ENCODE measurements around the gene DHRSX.
"Not testable (repeated sequence)": the region's sequence is repeated elsewhere in the genome, so short reads cannot be mapped to it uniquely, and the experiment has no call there.

DHRSX gene

DNA sequence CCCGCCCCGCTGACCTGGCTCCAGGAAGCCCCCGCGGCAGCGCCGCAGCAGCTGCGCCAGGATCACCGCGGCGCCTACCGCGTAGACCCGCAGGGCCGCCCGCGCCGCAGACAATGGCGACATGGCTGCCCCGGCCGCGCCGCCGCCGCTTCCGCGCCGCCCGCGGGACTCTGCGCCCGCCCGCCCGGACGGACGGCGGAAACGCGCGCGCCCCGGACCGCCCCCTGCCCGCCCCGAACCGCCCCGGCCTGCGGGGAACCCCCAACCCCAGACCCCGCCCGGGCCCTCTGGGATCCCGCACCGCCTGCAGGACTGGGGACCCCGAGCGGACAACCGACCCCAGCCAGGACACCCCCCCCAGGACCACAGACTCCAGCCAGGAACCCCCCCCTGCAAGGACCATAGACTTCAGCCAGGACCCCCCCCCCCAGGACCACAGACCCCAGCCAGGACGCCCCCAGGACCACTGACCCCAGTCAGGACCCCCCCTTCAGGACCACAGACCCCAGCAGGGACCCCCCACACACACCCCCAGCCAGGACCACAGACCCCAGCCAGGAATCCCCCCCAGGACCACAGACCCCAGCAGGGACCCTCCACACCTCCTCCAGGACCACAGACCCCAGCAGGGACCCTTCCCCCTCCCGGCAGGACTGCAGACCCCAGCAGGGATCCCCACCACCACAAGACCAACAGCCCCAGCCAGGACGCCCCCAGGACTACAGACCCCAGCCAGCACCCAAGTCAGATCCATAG is at the start of gene DHRSX, which contains the start of gene ZBED1:
Gene DHRSX (minus strand): TSS at position 174 of the 756 bp plus-strand sequence. CDS start 51 bp downstream, at position 123.
Gene ZBED1 (minus strand): TSS at position 174 of the 756 bp plus-strand sequence. CDS start 10,257 bp downstream, outside the sequence.
- no peak for DNase-seq

DNA sequence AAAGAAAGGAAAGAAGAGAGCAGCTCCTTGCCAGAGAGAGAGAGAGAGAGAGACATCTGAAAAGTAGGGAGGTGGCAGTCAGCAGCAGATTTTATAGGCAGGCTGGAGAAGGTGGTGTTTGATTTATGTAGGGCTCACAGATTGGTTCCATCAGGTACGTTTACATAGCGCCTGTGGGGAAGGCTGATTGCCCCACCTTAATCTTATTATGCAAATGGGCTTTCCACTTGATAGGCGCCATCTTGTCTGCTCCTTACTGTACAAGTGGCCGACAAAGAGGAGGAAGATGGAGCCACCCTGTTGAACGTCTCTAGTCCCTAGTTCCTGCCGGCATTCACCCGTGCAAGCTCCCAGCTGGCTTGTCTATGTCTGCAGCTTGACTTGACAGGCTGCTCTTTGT is 49.1 kb upstream of the DHRSX start:
- DNase-seq = no peak

DNA sequence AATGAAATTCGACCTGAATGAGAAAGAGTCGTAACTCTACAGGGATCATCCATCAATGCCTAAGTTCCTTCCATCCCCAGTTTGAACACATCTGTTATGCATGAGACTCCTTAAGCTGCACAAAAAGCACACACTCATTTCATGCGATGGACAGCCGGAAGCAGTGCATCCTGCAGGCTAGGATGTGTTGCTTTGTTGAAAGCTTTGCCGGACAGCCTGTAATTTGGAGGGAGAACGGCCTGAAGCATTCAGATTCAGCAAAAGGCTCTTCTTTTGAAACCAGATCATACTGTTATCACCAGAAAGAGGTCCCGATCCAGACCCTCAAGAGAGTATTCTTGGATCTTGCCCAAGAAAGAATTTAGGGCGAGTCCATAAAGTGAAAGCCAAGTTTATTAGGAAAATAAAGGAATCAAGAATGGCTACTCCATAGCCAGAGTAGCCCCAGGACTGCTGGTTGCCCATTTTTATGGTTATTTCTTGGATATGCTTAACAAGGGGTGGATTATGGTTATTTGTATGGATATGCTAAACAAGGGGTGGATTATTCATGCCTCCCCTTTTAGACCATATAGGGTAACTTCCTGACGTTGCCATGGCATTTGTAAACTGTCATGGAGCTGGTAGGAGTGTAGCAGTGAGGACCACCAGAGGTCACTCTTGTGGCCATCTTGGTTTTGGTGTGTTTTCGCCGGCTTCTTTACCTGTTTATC is 48.1 kb upstream of the DHRSX start:
- DNase-seq = no peak

- DNase-seq = no peak
Observed at GRCh38 chrX:2547736-2548135, 47.0 kb upstream of the DHRSX start.

DNA sequence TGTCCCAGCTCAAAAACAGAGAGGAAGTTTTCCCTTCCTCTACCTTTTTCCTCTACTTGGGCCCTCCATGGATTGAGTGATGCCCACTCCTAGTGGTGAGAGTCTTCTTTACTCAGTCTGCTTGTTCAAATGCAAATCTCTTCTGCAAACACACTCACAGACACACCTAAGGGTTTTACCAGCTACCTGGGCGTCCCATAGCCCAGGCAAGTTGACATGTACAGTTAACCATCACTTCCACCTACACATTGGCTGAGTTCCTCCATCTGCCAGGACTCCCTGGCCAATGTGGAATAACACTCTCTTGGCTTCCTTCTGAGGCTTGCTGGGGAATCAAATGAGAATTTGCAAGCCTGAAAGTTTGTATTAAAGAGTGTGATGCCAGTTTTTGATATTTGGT is 45.7 kb upstream of the DHRSX start:
- DNase-seq = no peak

DNA sequence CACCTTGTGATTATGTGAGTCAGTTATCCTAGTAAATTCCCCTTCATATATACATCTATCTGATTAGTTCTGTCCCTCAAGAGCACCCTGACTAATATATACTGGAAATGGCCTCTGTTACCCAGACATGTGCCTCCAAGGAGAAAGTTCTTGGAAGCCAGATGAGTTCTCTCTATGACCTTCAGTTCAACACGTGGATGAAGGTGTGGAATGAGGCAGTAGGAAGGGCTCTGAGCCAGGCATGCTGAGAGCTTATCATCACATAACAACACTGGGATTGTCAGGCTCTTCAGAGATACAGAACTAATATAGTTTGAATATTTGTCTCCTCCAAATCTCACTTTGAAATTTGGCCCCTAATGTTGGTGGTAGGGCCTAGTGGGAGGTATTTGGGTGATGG is 44.4 kb upstream of the DHRSX start:
- DNase-seq = no peak

GRCh38 chrX:2542826-2543521 is 42.2 kb upstream of the DHRSX start:
- DNase-seq = no peak

- no peak for DNase-seq
Observed at GRCh38 chrX:2541603-2542002, 40.8 kb upstream of the DHRSX start.

GRCh38 chrX:2540426-2540947 is 39.7 kb upstream of the DHRSX start:
- no peak for DNase-seq

DNA sequence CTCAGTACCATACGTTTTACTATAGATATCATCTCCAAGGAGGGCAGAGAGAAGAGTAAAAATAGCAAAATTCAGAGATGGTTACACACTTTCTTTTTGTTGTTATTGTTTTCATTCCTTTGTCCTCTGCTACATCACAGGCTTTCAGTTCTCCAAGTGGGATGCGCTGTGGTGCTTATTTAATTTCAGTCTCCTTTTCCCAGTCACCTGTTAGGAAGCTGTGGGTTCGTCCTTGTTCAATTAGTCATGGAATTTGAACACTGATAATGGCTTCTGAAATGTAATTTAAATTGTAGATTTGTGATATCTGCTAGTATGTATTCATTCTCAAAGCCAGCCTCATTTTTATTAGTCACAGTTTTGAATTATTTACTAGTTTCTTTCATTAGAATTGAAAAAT is 38.8 kb upstream of the DHRSX start:
- no peak for DNase-seq

GRCh38 chrX:2538031-2538757 is 37.4 kb upstream of the DHRSX start:
- DNase-seq = no peak

GRCh38 chrX:2536974-2537373 is 36.2 kb upstream of the DHRSX start:
- DNase-seq = no peak

DNA sequence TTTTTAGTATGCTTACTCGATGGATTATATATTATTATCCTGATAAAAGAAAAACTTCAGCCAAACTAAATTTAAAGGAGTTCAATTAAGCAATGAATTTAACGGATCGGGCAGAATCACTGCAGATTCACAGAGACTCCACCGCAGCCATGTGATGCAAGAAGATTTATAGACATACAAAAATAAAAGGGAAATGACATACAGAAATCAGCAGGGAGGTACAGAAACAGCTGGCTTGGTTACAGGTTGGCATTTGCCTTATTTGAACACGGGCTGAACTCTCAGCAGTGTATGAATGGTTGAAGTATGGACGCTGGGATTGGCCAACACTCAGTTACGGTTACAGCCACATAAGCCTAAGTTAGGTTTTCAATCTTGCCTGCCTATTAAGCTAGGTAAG is 35.4 kb upstream of the DHRSX start:
- no peak for DNase-seq

GRCh38 chrX:2534261-2535021 is 33.7 kb upstream of the DHRSX start:
- DNase-seq = not testable (repeated sequence)

- no peak for DNase-seq
Observed at GRCh38 chrX:2533424-2533823, 32.6 kb upstream of the DHRSX start.

DNA sequence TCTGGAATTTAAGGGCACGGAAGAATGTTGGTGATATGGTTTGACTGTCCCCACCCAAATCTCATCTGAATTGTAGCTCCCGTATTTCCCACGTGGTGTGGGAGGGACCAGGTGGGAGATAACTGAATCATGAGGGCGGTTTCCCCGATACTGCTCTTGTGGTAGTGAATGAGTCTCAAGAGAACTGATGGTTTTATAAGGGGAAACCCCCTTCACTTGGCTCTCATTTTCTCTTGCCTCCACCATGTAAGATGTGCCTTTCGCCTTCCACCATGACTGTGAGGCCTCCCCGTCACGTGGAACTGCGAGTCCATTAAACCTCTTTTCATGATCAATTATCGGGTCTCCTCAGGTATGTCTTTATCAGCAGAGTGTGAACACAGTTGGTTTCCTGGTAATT is 25.6 kb upstream of the DHRSX start:
- DNase-seq = no peak

DNA sequence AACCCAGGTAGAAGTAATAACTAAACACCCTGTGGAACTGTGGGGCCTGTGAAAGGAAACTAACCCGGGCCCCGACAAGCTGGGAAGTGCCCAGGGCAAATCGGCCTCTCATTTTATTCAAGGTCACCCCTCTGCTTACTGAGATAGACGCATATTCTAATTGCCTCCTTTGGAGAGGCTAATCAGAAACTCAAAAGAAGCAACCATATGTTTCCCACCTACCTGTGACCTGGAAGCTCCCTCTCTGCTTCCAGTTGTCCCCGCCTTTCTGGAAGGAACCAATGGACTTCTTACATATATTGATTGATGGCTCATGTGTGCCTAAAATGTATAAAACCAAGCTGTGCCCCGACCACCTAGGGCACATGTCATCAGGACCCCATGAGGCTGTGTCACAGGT is 23.1 kb upstream of the DHRSX start:
- no peak for DNase-seq

DNA sequence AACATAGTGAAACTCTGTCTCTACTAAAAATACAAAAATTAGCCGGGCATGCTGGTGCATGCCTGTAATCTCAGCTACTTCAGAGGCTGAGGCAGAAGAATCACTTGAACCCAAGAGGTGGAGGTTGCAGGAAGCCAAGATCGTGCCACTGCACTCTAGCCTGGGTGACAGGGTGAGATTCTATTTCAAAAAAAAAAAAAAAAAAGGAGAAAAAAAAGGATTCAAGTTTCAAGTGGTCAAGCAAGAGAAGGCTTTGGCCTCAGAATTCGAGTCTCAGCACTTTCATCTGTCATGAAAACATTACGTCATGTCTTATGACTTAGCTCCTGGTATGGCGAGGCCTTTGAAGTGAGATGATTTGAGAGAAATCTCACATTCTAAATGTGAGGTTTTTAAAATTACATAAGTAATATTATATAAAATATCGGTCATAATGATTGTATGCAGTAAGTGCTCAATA is 21.2 kb upstream of the DHRSX start:
- no peak for DNase-seq

- DNase-seq = no peak
Observed at GRCh38 chrX:2521092-2521926, 20.5 kb upstream of the DHRSX start.

- no peak for DNase-seq
Observed at GRCh38 chrX:2520539-2520938, 19.8 kb upstream of the DHRSX start.

DNA sequence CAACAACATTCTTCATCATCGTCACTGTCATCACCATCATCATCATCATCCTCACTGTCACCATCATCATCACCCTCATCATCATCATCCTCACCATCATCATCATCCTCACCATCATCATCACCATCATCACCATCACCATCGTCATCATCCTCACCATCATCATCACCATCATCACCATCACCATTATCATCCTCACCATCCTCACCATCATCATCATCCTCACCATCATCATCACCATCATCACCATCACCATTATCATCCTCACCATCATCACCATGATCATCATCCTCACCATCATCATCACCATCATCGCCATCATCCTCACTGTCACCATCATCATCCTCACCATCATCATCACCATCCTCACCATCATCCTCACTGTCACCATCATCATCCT is 18.9 kb upstream of the DHRSX start:
- DNase-seq = not testable (repeated sequence)

Data from NCI-H446 (cell line).